PC-9 (cell line): ENCODE measurements around the gene SEZ6L.

ENCODE experiments used
- CTCF ChIP-seq: fragments of 200-600 bp; sonication (generic); conservative IDR thresholded peaks from 2 replicates; pipeline ENCODE4 v1.6.1; 2017; ENCODE audit warnings: mixed run types, antibody characterized with exemption, mild to moderate bottlenecking, moderate library complexity
- EZH2 ChIP-seq: fragments of 200-600 bp; sonication (generic); IDR thresholded peaks from 2 replicates; pipeline ENCODE4 v1.8.0; 2017; ENCODE audit warnings: antibody characterized with exemption, low read depth

GRCh38 chr22:26385164-26385563 lies 215.9 kb downstream of the SEZ6L start:
- TF ChIP-seq CTCF (no peak), EZH2 (no peak)
